Stimulated activated CD4-positive, alpha-beta T cell treated with anti-CD3 and anti-CD28 coated beads, Interleukin-15, amount 100 ng/mL, for 1 hour (primary cell): ENCODE results near the gene TSSK2.

ENCODE experiments used
- DNase-seq, 2 donors: peaks; one replicate each; pipeline ENCODE4 v3.0.0-alpha.2; 2020; ENCODE audit warnings: low read depth in 1 of 2, low spot score in 1 of 2

The TSSK2 gene

DNA sequence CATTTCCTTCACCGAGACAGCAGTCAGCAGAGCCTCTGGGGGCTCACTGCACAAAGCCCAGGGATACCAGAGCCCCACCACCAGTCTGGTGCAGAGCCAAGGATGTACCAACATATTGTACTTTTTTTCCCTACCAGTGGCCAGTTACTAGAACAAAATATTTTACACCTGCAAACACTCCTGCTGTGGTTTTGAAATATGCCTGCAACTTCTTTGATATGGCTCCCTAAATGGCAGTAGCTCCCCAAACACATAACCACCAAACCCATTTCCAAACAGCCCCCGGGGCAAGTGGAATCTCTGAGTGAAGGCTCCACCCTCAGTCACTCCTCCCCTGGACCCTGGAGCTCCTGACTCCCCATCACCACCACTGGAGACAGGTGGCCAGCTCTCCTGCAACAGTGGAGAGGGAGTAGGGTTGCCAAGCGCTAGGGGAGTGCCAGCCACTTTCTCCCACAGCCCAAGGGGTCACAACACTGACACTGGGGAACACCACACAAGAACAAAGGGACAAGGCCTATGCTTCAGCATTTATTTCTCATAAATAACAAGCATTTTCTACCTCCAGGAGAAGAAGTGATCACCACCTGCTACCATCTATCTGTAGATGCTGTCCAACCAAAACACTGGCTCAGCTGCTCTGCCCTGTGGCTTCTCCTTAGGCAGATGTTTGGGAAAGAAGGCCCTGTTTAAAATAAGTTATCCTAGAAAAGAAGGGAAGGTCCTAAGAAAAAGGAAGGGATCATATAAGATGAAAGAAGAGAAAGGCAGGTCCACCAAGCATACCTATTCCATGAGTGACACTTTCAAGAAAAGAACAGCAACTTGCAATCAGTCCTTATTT lies 24.0 kb upstream of the TSSK2 start:
- no peak for DNase-seq

DNA sequence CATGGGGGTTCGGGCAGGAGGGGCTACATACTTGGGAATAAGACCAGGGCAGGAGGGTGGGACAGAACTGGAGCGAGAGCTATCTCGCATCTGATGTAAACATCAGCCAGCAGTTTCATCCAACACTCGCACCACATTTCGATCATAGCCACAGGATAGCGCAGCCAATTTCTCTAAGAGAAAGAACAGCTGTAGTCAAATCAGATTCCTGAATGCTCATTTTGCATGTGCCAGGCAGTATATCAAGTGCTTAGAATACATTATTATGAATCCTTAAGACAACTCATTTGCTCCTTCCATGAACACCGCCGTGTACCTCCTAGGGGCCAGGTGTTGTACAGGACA lies 23.4 kb upstream of the TSSK2 start:
- DNase-seq: no peak

DNA sequence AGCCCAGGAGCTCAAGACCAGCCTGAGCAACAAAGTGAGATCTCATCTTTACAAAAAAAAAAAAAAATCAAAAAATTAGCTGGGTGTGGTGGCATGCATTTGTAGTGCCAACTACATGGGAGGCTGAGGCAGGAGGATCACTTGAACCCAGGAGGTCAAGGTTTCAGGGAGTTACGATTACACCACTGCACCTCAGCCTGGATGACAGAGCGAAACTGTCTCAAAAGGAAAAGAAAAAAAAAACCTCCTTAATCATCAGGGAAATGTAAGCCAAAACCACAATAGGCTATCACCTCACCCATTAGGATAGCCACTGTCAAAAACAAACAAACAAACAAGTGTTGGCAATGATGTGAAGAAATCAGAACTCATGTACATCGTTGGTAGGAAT lies 22.3 kb upstream of the TSSK2 start:
- DNase-seq: no peak

DNA sequence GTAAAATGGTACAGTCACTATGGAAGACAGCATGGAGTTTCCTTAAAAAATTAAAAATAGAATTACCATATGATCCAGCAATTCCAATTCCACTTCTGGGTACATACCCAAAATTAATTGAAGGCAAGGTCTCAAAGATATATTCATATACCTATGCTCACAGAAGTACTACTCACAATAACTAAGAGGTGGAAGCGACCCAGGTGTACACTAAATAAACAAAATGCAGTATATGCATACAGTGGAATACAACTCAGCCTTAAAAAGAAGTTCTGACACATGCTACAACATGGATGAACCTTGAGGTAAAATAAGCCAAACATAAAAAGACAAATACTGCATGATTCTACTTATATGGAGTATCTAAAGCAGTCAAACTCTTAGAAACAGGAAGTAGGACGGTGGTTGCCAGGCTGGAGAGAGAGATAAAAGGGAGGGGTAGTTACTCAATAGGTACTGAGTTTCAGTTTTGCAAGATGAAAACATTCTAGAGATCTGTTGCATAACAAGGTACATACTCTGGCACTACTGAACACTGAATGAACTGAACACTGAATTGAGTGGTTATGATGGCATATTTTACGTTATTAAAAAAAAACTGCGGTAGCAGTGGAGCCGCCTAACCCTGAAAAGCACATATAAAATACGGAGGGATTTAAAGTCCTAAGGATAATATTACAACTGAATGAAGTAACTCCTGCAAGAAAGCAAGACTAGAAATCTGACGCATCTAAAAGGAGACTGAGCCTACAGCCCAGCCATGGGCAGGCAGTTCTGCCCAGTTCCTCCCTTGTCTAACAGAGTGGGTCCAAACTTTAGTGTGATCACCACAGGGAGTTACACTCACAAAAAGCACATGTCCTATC lies 21.7 kb upstream of the TSSK2 start:
- DNase-seq: no peak

DNA sequence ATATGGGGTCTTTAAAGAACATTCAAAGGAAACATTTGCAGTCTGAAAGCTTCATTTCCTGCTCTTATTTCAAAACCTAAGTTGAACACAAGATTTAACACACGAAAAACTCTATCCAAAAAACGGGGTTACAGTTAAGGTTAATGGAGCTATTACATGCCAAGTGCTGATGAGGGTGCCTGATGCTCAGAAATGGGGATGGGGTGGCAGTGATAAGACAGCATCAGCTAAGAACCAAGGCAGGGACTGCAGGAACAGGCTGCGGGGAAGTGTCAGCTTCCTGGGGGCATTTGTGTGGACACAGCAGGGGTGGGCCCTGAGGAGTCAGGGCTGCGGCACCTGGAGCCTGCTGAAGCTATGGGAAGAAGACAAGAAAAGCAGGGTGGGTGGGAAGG lies 21.0 kb upstream of the TSSK2 start:
- no peak for DNase-seq

DNA sequence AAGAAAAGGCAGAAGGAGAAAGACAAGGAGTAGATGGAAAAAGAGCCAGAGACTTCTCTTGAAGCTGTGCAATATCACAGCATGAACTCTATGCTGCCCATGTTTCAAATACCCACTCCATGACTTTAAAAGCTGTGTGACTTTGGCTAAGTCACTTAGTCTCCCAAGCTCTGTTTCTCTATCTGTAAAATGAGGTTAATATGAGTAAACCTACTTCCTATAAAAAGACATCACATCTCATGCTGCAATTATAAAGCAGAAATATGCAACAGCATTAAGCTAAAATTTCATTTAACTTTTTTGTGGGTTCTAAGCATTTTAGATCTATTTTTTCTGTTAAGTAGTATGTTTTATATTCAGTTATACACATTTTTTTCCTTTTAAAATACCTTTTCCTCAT lies 20.5 kb upstream of the TSSK2 start:
- DNase-seq: no peak

DNA sequence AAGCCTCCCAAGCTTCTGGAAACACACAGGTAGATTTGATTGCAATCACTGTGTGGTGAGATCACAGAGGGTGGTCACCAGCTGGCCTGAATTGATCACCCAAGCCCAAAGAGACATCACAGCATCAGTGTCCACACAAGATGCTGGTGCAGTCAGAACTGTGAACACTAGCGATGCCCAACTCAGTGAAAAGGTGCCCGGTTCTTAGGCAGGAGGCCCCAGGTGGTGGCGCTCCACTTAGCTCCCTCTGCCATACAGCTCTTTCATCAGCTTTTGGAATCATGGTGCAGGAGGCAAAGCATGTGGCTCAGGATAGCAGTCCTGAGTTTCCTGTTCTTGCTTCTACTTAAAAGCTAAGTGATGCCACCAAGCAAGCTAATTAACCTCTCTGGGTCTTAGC lies 20.0 kb upstream of the TSSK2 start:
- DNase-seq: no peak

DNA sequence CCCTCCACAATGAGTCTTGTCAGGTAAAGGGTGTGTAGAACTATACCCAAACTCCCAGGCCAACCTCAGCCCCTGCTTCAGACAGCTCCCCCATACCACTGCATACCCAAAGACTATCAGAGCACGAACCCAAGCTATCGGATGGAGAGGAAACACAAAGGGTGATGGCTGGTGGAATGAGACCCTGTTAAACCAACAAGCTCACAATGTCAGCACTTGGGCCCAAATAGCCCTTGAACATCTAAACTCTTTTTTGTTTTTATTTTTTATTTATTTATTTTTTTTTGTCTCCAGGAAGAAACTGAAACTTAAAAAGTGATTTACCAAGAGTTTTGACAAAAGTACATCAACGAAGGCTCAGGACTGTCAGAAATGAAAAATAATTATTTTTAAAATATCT lies 19.5 kb upstream of the TSSK2 start:
- no peak for DNase-seq

DNA sequence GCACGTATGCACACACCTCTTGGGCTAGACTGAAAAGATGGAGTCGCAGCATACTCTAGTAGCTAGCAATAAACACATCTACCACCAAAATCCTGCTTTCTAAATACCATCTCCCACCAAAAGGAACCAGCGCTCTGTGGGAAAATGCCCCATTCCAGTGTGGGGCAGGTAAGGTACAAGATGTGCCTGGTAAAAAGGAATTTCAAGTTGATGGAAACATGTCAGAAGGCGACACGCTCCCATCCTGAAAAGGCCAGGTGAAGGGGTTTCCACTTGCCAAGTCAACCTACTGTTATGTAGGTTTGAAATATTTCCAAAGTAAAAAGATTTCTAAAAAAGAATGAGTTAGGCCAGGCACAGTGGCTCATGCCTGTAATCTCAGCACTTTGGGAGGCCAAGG lies 17.7 kb upstream of the TSSK2 start:
- no peak for DNase-seq

DNA sequence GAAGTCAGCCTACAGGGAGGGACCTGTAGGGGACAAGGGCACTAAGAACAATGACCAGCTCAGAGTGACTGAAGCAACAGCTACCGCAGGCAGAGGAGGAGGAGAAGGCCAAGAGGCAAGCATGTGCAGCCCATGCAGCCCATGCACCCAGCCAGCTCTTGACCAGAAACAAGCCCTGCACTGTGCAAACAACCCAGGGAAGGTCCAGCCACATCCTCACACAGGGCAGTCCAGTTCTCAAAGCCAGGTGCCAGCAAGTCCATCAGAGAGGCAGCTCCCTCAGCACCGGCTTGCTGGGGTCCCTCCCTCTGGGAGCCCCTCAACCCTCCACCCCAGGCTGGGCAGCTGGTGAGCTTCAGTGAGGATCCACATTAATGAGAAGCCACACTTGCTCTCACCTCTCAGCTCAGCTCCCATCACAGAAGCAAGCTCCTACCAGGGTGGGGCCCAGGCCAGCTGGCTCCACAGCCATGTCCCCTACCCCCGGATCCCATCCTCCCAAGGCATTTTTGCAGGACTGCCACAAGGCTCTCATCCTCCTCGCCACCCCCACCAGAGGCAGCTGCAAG lies 16.0 kb upstream of the TSSK2 start:
- no peak for DNase-seq

DNA sequence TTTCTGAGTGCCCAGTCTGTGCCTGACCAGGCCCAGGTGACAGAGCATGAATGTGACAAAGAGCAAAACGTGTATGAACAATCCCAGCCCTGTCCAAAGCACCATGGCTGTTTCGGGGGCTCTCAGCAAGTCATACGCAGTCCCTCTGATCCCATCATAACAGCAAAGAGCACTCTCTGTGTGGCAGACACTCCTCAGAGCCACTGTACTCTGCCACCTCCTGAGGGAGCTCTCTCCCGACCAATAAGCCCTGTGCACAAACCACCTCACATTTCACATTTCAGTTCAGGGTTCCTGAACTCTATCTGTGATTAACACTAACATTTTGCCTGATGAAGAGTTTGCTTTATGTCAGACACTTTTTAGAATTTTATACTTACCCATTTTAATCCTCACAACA lies 15.5 kb upstream of the TSSK2 start:
- DNase-seq: no peak

DNA sequence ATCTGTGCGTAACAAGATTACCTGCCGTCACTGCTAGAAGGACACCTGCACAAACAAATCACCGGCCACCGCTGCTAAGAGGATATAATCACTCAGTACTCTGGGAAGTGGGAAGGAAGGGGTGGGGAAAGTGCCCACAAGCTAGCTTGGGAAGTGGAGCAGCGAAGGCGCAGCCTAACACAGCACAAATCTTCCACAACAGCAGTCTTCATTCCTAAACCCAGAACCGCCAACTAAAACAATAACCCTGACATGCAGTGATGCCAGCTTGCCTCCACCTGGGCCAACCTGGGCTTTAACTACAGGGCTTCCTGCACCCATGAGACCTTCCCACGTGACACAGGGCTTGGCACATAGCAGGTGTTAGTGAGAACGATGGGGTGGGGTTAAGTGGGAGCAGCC lies 14.0 kb upstream of the TSSK2 start:
- no peak for DNase-seq

DNA sequence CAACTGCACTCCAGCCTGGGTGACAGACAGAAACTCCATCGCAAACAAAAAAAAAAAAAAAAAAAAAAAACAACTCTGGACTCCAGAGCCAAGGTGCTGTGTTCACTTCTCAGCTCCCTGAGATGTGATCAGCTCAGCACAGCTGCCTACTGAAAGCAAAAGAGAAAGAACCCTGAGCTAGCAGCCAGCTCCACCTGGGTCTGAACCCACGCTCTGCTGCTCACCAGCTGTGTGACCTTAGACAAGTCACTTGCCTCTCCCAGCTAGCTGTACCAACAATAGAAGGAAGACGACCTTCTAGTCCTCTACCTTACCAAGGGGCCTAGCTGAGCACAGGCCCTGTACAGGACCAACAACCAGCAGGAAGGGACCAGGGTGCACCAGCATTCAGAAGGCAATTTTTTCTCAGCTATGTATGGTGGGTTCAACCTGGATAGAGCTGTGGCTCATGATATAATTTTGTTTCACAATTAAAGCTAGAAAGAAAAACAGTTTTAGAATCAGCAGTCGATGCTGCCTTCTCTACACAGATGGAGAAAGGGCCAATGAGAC lies 12.7 kb upstream of the TSSK2 start:
- peak in 1 of 2 donors; percentile 17 for DNase-seq

DNA sequence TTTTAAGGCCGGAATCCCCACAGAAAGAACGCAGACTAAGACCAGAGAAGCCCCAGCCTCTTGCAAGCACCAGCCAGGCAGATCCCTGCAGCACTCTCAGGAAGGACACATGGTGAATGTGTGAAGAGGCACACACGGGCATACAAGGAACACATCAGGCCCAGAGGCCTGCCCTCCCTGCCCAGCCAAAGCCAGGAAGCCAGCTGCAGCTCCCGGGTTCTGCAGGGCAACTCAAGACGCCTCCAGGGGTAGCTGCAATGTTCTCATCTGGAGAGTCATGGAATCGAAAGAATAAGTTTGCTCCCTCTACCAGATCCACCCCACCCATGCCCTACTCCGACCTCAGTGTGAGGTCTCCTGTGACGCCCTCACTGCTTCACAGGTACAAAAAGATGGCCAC lies 11.2 kb upstream of the TSSK2 start:
- DNase-seq: no peak

DNA sequence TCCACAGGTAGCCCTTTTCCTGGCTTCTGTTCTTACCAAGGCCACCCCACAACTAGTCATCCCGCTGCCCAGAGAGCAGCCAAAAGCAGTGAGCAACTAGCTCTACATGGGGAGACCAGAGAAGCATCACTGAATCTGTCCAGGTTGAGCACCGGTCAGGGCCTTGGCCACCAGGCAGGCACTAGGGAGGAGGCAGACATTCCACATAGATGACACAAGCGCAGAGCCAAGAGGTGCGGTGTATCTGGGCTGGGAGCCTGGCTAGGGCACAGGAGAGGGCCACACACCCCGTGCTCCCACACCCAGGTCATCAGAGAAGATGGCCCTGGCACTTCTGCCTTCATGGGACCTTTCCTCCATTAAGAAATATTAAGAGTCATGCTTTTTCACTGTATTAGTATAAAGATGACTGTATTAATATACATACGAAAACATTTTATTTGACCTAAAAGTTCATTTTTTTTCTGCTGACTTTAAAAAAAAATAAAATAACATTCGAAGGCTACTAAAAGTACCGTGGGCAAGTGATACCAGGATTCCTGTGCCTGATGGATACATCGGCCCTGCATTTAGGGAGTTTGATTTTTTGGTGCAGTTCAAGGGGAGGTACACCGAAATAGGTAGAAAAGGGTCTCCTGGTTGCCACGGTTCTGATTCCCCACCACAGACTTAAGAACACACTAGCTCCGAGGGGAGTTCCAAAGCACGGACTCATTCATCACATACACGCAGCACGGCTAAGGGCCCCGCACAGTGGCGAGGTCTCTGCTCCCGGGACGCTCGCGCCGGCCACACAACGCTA lies 10.1 kb upstream of the TSSK2 start:
- DNase-seq: no peak

DNA sequence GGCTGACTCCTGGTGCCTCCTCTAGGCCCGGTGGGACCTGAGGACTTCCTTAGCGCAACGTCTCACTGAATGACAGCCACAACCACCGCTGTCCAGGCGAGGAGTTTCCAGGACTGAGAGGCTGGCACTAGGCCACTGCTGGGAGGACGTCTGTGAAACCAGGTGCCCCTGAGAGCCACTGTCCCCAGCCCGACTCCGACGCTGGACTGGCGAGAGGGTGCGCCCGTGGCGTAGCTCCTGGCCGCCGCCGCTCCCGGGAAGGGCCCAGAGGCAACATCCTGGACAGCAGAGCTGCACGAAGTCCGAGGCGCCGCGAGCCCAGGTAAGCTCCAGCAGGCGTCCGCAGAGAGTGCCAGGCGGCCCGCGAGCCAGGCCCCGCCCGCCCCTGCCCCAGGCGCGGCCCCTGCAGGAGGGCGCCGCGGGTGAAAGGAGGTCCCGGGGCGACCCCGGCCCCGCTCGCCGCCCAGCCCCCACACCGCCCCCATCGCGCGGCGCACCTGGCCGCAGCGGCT lies 9.4 kb upstream of the TSSK2 start:
- DNase-seq: peak; percentile 16

DNA sequence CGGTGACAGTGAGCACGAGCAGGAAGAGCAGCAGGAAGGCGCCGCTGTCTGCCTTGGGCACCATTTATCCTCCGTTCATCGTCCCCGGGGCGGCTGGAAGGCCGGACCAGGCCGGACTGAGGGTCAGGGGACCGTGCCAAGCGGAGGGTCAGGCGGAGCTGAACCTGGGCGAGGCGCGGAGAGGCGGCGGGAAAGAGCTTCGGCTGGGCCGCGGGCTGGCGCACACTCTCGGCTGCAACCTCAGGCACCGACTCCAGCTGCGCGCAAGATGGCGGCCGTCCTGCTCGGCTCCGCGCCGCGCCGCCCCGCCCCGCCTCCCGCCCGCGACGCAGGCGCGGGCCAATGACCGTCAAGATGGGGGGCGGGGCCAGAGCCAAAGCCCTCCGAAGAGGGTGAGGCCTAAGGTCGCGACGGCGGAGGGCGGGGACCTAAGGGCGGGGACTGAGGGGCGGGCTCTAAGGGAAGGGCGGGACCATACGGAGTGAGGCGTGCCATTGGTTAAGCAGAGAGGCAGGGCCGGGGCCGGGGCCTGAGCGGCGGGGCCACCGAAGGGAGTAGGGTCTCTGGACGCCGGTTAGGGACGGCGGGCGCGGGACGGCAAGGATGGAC lies 8.9 kb upstream of the TSSK2 start, which contains the start of gene DGCR2:
TSS of gene DGCR2 (minus strand) at position 270 of the 609 bp plus-strand sequence. CDS start at position 64, 206 bp downstream.
- peak; percentile 95 to 96 for DNase-seq

DNA sequence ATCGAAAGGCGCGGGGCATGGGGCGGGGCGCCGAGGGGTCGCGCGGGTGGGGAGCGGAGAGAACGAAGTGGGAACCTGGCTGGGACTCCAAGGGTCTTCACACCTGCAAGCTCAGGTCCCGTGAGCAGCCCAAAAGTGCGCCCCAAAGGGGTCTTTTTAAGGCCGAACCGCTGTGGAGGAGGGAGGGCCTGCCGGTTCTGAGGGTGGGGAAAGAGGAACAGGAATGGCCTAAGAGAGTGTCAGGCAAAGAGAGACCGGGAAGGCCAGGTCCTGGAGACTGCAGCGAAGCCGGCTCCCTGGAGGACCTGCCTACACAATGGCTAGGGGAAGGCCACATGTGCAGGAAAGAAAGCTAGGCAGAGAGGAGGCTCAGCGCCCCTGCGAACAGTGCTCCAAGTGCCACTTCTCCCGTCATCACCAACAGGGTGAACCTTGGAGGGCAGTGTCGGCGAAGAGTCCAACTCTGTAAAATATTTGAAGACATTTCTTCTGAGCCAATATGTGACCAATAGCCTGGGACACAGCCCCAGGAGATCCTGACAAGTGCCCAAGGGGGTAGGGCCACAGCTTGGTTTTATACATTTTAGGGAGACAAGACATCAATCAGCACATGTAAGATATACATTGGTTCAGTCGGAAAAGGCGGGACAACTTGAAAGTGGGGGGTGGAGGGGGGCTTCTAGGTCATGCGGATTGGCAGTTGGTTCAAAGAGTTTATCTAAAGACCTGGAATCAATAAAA lies 8.2 kb upstream of the TSSK2 start:
- DNase-seq: no peak

DNA sequence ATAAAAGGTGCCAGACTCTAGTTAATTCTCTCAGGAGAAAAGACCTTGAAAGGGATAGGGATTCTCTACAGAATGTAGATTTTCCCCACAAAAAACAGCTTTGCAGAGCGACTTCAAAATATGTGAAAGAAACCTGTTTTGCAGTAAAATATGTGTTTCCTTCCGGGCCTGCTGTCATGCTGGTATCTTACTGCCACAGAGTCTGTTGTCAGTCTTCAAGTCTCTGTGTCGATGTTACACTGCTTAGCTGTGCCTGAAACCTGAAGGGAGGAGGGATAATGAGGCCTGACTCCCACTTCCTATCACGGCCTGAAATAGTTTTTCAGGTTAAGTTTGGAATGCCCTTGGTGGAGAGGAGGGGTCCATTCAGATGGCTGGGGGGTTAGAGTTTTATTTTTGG lies 7.2 kb upstream of the TSSK2 start:
- DNase-seq: no peak

DNA sequence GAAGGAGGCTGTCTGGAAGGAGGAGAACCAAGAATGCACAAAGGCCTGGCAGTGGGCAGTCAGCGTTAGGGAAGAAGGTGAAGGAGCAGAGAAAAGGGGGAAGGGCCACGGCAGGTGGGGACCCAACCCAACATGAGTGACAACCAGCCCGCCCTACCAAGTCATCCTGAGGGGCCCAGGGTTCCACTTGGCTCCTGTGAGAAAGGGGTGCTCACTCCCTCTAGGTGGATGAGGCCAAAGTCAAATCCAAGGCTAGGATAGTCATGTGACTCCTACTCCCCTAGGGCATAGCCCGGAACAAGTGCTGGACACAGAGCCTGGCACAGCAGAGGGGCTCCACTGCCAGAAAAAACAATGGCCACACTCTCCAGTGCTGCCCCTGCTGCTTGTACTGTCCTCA lies 6.7 kb upstream of the TSSK2 start:
- no peak for DNase-seq
